Measurements from ENCODE around the gene SHISAL2A.

SHISAL2A gene

GRCh38 chr1:52623812-52624211, 9.2 kb upstream of the SHISAL2A start:
- DNase-seq, result no peak

- DNase-seq, result no peak
These were observed 5.9 kb upstream of the SHISAL2A start for GRCh38 chr1:52627028-52627427.

- no peak for DNase-seq
These were observed 4.2 kb upstream of the SHISAL2A start for GRCh38 chr1:52628614-52629324.

GRCh38 chr1:52629325-52629643, 3.7 kb upstream of the SHISAL2A start:
- no peak for DNase-seq

GRCh38 chr1:52629667-52630066, 3.3 kb upstream of the SHISAL2A start:
- DNase-seq, result no peak

GRCh38 chr1:52631759-52632331, 1.1 kb upstream of the SHISAL2A start:
- no peak for DNase-seq

- DNase-seq, result peak; percentile 40
These were observed 355 bp downstream of the SHISAL2A start for GRCh38 chr1:52633291-52633754.

DNA sequence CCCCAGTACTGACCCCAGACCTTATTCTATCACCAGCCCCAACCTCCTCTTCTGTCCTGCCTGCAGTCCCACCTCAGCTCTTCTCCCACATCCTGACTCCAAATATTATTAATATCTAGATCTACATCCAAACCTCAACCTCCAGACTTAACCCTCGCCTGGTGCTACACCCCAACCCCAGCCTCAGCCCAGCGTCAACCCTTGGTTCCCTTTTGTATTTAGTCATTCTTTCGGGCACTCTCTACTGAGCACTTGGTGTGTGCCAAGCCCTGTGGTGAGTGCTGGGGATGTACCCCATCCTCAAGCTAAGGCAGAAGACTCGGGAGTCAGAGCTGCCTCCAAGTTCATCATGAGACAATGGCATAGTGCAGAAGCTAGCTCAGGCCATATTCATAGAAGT, 1.1 kb downstream of the SHISAL2A start:
- DNase-seq, result no peak

- DNase-seq, result no peak
These were observed 2.5 kb downstream of the SHISAL2A start for GRCh38 chr1:52635321-52636089.

- DNase-seq, result peak; percentile 90
These were observed 4.0 kb downstream of the SHISAL2A start for GRCh38 chr1:52636721-52637695.

DNA sequence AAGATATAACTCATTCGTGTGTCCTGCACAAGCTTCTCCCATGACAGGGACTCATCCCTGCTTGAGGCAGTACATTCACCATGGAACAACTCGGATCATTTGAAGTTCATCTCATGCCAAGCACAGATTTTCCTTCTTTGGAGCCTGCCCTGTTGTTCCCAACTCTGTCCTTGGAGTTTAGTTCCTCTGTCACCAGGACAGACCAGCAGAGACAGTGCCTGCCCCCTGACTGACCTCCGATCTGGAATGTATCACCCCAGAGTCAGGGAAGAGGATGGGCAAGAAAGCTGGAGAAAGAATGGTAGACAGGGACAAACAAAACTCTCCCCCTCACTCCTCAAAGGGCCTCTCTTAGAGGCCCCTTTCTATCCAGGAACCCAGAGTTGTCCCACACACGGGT, 5.0 kb downstream of the SHISAL2A start:
- DNase-seq, result no peak

- no peak for DNase-seq
These were observed 7.7 kb downstream of the SHISAL2A start for GRCh38 chr1:52640697-52641096.

GRCh38 chr1:52641307-52641706, 8.3 kb downstream of the SHISAL2A start:
- peak; percentile 60 for DNase-seq

DNA sequence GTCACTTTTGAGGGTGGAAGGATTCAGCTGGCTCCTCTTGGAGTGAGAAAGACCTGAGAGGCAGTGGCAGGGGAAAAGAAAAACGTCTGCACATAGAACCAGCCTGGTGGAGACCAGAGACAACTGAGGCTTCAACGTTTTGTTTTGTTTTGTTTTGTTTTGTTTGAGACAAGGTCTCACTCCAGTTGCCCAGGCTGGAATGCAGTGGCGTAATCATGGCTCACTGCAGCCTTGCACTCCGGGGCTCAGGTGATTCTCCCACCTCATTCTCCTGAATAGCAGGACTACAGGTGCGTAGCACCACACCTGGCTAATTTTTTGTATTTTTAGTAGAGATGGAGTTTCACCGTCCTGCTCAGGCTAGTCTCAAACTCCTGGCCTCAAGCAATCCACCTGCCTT, 12.3 kb downstream of the SHISAL2A start:
- DNase-seq, result no peak

GRCh38 chr1:52651904-52652303, 18.9 kb downstream of the SHISAL2A start:
- DNase-seq, result no peak

GRCh38 chr1:52653207-52653849, 20.4 kb downstream of the SHISAL2A start:
- DNase-seq, result no peak

DNA sequence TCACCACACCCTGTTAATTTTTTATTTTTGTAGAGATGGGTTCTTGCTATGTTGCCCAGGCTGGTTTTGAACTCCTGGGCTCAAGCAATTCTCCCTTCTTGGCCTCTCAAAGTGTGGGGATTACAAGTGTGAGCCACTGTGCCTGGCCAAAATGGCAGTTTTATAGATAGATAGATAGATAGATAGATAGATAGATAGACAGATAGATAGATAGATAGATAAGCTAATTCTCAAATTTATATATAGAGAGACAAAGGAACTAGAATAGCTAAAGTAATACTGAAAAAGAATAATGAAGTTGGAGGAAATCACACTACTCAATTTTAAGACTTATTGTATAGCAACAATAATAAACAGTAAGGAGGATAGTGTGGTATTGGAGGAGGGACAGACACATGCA, 21.1 kb downstream of the SHISAL2A start:
- DNase-seq, result no peak

DNA sequence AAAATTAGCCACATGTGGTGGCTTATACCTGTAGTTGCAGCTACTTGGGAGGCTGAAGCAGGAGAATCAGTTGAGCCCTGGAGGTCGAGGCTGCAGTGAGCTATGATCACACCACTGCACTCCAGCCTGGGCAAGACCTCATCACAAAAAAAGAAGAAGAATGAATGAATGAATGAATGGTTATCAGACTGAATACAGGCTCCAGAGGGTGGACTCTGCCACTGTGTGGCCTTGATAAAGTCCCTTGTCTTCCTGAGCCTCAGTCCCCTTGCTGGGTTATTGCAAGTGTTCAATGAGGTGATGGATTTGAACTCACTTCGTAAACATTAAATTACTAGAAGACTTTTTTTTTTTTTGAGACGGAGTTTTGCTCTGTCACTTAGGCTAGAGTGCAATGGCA, 24.7 kb downstream of the SHISAL2A start:
- DNase-seq, result no peak

- no peak for DNase-seq
These were observed 25.8 kb downstream of the SHISAL2A start for GRCh38 chr1:52658795-52659194.

DNA sequence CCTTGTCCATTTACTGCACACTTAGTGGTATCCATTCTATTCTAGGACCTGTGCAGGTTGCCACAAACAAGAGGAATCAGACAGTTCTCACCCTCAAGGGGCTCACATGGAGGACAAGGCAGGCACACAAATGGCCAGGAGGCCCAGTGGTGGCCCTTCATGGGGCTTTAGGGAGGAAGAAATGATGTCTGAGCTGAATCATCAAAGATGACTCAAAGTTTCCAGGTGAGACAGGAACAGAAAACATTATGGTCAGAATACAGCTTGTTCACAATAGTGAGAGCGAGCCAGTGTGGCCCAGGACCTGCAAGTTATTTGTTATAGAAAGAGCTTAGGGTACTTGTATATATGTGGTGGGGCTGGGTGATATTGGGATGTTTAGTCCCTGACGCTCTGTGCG, 26.4 kb downstream of the SHISAL2A start:
- no peak for DNase-seq

DNA sequence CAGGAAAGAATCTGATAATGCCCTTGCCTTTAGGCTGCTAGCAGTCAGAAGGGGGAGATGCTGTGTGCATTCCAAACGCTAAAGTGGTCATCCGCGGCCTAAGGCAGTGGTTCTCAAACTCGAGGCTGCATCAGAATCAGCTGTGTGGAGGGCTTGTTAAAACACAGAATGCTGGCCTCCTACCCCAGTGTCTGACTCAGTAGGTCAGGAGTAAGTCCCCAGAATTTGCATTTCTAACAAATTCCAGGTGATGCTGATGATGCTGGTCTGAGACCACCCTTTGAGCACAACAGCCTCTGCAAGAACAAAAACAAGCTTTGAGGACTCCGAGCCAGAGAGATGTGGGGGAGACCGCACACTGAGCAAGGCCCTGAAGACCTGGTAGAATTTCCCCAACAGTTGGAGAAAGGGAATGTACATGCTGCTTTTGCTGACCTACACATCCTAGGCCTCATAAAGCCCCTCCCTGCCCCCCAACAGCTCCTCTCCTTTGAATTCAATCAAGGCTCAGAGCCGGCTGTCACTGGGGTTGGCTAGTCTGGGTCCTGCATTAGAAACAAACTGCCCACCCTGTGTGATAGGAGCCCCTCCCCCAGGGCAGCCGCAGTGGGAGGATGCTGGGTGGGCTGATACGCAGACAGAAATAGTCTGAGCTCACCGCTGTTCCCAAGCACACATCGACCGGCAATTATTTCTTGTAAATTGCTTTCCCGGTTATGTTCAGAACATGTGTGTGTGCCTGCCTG, 27.1 kb downstream of the SHISAL2A start:
- no peak for DNase-seq

- DNase-seq, result no peak
These were observed 27.8 kb downstream of the SHISAL2A start for GRCh38 chr1:52660807-52661206.

Measured in CD4-positive, alpha-beta T cell treated with Interleukin-15 for 1 hour (primary cell).